Fibroblast of skin of abdomen (primary cell): ENCODE results near the gene TRERF1.
A peak's percentile ranks its signal among the peaks of the same experiment; 100 is the strongest.
"Not testable (repeated sequence)": the region's sequence is repeated elsewhere in the genome, so short reads cannot be mapped to it uniquely, and the experiment has no call there.

Source experiments
- DNase-seq: peaks from one replicate; pipeline ENCODE4 v3.0.0-alpha.2; 2013

Gene TRERF1

DNA sequence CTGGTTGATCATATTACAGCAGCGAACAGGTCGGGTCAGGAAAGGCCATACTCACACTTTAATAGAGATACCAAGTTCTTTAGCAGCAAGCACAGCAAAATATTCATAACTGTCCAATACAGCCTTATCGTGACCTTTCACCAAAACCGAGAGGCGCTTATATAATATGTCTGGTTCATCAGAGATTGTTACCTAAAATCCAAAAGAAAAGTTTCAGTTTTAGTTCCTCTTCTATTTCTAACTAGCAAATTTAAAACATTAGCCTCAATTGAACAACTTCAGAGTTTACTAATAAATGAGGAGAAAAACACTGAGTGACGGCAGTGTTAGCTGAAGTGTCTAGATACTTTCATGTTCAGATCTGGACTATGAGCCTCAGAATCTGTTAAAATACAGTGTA lies 240.0 kb downstream of the TRERF1 start:
- DNase-seq, result no peak

GRCh38 chr6:42210551-42210950 lies 241.2 kb downstream of the TRERF1 start:
- DNase-seq, result no peak

DNA sequence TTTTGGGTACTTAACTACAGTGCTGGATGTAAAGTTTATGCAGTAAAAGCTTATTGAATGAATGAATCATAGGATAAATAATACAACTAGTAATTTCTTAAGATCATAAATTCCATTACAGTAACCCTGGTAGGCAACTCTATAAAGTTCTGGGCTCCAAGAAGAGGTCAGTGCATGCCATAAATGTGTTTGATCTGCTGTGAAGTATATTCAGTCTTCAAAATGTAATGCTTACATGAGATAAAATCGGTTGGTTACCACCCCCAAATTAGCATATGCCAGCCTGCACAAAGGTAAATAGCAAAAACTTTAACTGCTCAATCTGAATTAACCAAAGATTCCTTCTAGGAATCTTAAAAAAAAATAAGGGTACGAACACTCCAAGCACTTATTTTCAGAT lies 244.2 kb downstream of the TRERF1 start:
- DNase-seq, result not testable (repeated sequence)

- DNase-seq, result no peak
These were observed 246.9 kb downstream of the TRERF1 start for GRCh38 chr6:42204768-42205282.

- DNase-seq, result no peak
These were observed 248.5 kb downstream of the TRERF1 start for GRCh38 chr6:42203183-42203582.

GRCh38 chr6:42202131-42202915 lies 249.4 kb downstream of the TRERF1 start:
- not testable (repeated sequence) for DNase-seq

- DNase-seq, result no peak
These were observed 250.3 kb downstream of the TRERF1 start for GRCh38 chr6:42201382-42201781.

DNA sequence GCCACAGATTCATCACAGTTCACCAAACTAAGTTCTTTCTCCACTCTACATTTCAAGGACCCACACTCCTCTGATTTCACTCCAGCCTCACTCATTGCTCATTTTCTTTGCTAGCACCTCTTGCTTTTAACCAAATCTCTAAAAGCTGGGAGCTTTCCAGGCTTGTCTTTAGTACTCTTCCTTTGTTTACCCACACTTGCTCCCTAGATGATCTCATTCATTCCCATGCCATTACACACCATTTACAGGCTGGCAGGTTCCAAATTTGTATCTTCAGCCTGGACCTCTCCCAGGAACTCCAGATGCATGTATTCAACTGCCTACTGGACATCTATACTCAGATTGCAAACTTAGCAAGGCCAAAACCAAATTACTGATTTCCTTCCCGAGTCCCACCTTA lies 251.7 kb downstream of the TRERF1 start:
- peak; percentile 92 for DNase-seq

GRCh38 chr6:42199106-42199981 lies 252.4 kb downstream of the TRERF1 start:
- DNase-seq, result peak; percentile 57

DNA sequence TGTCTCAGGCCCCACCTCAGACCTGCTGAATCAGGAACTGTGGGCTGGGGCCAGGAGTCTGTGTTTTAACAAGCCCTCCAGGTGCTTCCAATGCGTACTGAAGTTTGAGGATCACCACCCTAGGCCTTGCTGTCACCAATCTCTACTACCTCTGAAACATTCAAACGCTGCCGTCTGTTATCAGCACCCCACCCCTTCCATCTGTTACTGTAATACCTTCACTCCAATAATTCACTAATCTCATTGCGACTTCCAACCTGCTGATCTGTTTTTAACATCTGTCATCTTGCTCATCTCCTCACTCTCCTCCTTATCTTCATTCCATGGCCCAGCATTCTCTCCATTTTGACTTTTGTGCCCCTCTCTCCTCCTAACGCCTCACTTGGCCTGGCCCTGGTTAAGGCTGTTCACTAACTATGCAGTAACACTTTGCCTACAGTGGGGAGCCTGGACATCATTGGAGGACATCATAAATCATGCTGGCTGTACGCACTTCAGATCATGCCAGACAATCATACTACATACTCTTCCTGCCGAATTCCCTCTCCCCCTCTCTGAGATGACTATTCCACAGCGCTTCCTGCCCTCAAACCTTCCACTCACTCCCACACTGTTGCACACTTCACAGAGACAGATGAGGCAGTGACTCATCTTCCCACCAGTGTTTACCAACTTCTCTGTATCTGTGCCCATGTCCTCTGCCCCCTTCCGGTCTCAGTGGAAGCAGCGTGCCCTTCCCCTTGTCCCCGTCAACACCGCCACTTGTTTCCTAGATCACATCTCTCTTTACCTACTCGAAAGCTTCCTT lies 254.0 kb downstream of the TRERF1 start:
- peak; percentile 70 for DNase-seq

DNA sequence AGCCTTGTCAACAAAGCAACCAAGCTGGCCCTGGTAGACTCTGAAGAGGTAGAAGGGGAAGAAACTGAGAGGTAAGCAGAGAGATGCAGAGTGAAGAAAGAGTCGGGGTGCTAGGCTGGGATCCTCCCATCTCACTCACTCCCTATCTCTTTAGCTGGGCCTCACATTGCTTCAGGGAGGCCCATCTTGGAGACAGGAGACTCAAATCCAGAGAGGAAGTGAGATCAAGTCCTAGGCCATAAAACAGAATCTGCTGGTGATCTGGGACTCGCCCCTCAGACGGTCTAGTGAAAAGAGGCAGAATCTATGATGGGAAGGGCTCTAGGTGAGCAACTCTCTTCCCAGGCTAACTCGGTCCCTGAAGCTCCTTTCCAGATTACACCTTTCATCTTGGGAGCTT lies 256.3 kb downstream of the TRERF1 start:
- DNase-seq, result no peak

DNA sequence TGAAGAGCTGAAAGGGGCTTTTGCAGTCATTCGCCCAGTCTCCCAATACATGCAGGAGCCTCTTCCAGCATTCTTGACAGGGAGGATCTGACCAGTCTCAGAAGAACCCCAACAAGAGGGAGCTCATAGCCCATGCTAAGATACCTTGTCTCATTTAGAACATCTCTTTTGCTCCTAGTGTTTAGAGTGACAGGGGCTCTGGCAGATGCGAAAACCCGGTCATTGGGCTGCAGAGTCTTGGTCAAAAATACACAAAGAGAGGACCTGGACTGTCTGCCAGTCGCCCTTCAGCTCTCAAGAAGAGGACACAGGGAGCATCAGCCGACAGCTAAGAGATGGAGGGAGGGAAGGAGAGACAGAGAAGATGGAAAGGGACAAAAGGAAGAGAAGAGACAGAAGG lies 257.7 kb downstream of the TRERF1 start:
- DNase-seq, result no peak

DNA sequence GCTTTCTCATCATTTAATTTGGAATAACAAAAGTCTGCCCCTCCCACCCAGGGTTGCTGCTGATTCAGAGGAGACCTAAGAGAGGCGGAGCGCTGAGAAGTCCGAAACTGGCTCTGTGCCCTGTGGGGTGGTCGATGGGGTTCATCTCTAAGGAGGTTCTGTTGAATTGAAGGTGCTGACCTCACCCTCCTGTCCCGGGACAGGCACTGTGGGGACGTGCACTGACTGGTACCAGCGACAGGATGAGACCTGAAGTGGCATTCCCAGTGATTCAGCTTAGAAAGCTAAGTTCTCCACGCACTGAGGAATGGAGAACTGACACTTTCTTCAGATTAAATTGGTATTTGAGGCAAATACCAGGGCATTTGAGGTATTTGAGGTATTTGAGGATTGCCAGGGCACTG lies 258.2 kb downstream of the TRERF1 start:
- no peak for DNase-seq

DNA sequence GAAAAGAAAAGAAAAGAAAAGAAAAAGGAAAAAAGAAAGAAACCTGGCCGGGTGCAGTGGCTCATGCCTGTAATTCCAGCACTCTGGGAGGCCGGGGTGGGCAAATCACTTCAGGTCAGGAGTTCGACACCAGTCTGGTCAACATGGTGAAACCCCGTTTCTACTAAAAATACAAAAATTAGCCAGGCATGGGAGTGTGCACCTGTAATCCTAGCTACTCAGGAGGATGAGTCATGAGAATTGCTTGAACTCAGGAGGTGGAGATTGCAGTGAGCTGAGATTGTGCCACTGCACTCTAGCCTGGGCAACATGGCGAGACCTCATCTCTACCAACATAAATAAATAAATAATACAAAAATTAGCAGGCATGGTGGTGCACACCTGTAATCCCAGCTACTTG lies 259.3 kb downstream of the TRERF1 start:
- DNase-seq, result not testable (repeated sequence)

- peak; percentile 82 for DNase-seq
These were observed 261.1 kb downstream of the TRERF1 start for GRCh38 chr6:42190554-42191183.

GRCh38 chr6:42188406-42188805 lies 263.3 kb downstream of the TRERF1 start:
- no peak for DNase-seq

GRCh38 chr6:42185597-42185996 lies 266.1 kb downstream of the TRERF1 start:
- DNase-seq, result no peak

GRCh38 chr6:42184475-42184874 lies 267.3 kb downstream of the TRERF1 start:
- no peak for DNase-seq

DNA sequence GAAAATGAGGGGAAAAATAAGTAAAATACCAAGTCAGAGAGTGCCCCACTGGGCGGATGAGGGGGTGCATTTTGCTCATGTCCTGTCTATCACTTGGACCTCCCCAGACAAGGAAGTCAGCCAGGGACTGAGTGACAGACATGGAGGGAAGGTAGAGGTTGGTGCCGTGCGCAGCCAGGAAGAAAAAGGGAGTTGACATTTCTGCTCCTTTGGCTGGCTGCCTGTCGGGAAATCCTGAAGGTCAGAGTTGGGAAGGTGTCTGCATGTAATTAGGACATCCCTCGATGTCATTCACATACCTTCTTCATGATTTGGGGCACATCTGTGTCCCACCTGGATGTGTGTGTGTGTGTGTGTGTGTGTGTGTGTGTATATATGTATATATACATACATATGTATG lies 269.6 kb downstream of the TRERF1 start:
- no peak for DNase-seq

- DNase-seq, result no peak
These were observed 271.8 kb downstream of the TRERF1 start for GRCh38 chr6:42179945-42180313.

DNA sequence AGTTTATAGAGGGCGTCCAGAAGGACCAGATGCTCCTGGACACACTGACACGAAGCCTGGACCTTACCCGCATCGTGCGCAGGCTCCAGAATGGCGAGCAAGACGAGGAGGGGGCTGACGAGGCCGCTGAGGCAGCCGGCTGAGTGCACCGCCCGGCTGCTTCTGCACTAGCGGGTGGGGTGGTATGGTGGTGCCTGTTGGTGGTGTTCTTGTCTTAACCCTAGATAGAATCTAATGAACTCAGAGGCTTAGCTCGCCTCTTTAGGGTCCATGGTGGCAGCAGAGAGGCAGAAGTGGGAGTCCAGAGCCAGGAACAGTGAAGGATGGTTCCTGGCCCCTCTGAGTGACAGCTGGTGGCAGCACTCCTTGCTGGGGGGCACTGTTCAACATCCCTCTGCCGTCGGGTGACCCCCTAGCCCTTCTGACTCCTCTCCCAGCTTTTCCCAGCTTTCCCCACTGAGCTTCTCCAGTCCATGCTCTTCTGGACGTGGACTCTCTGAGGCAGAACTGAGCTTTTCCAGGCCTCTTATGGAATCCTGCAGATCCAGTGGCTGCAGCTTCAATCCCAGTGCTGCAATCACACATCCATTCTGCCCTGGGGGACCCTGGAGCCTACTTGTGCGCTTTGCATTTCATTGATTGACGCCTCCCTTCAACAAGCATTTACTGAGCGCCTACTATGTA lies 272.3 kb downstream of the TRERF1 start:
- DNase-seq, result no peak
